Keratinocyte (primary cell): Measurements from ENCODE around the gene CSMD2. TPM values are rescaled to one million over a fixed set of nuclear protein-coding genes. Genes with fewer than 3 reads are reported as not detected.

Experiments
- polyA plus RNA-seq, 5 experiments: library from polyadenylated mRNA; depleted of rRNA in 3 of 5; stranded (reverse) in 3 of 5; stranded (forward) in 1 of 5; unstranded in 1 of 5; fragments of >200 nt; gene quantifications; 1 replicate in 1 of 5; 2 replicates in 3 of 5; 3 replicates in 1 of 5; pipeline versions ENCODE4 v1.2.1 to v1.2.3, GENCODE V29; 2011 to 2012; ENCODE audit warnings: missing spikeins in 2 of 5, low read depth in 1 of 5, low replicate concordance in 1 of 5
- small RNA-seq, 3 experiments: library from RNA; depleted of rRNA; stranded (forward); fragments of <200 nt; gene quantifications; one replicate each; pipeline ENCODE3, GENCODE V24; 2012; ENCODE audit warnings: low read depth in 3 of 3, low replicate concordance in 1 of 3; ENCODE audit not compliant: insufficient read length in 3 of 3

Gene CSMD2
- polyA plus RNA-seq, 1 donor (not counting 4 experiments of a cell fraction or from before 2014, with no cell fraction given), result 2.0 TPM

Small RNA genes within 50 kb of the gene (small RNA-seq; reads per million reads assigned to genes)
- gene RNA5SP42, result 0 to 1.3 (median 1.0) reads per million in 3 experiments

Other genes with a start within 250 kb of the CSMD2 start
- 0.05 TPM in 1 of 3 replicates, not detected in the others for gene C1orf94, start 11.7 kb upstream of the CSMD2 start, polyA plus RNA-seq